D721Med (cell line): Measurements from ENCODE around the gene ADCY10.
"Not testable (repeated sequence)": the region's sequence is repeated elsewhere in the genome, so short reads cannot be mapped to it uniquely, and the experiment has no call there.

Experiments
- DNase-seq: peaks from one replicate; pipeline ENCODE4 v3.0.0; 2011; ENCODE audit warnings: low spot score; ENCODE audit not compliant: insufficient read length
- FAIRE-seq: peaks from 2 replicates; lab custom pipeline; 2011; peaks lifted over from hg19 to GRCh38; lab: Jason Lieb, UNC
- TF ChIP-seq, protein P1 (sequence below): IDR thresholded peaks from 2 replicates; pipeline ENCODE4 v1.5.1; 2012; ENCODE audit warnings: mild to moderate bottlenecking, control low read depth; ENCODE audit not compliant: insufficient read depth; ENCODE audit errors: missing control alignments

The ADCY10 gene

GRCh38 chr1:167836197-167836596 lies 77.7 kb downstream of the ADCY10 start:
- no peak for FAIRE-seq
- DNase-seq = no peak
- TF ChIP-seq, protein P1, sequence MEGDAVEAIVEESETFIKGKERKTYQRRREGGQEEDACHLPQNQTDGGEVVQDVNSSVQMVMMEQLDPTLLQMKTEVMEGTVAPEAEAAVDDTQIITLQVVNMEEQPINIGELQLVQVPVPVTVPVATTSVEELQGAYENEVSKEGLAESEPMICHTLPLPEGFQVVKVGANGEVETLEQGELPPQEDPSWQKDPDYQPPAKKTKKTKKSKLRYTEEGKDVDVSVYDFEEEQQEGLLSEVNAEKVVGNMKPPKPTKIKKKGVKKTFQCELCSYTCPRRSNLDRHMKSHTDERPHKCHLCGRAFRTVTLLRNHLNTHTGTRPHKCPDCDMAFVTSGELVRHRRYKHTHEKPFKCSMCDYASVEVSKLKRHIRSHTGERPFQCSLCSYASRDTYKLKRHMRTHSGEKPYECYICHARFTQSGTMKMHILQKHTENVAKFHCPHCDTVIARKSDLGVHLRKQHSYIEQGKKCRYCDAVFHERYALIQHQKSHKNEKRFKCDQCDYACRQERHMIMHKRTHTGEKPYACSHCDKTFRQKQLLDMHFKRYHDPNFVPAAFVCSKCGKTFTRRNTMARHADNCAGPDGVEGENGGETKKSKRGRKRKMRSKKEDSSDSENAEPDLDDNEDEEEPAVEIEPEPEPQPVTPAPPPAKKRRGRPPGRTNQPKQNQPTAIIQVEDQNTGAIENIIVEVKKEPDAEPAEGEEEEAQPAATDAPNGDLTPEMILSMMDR = no peak

- FAIRE-seq (no peak), DNase-seq (no peak)
- TF ChIP-seq, protein P1 = no peak
Measured at GRCh38 chr1:167833904-167834303, 80.0 kb downstream of the ADCY10 start.

DNA sequence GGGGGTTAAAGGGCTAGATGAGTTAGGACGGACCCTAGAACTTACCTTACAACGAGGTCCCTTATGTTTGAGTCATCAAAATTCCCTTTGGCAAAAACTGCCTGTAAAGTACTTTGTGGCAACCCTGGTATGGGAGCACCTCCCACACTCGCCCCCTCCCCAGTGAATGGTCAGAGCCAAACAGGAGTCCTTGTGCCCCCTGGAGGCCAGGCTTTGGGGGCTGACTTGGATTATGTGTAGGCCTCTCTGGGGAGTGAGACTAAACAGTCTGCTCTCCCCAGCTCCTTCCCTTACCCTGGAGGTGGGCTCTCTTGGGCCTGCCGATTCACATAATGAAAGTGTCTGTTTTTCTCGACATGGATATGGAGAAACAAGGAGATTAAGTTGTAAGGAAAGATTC lies 81.2 kb downstream of the ADCY10 start:
- DNase-seq (no peak), FAIRE-seq (no peak)
- TF ChIP-seq, protein P1 = no peak

DNA sequence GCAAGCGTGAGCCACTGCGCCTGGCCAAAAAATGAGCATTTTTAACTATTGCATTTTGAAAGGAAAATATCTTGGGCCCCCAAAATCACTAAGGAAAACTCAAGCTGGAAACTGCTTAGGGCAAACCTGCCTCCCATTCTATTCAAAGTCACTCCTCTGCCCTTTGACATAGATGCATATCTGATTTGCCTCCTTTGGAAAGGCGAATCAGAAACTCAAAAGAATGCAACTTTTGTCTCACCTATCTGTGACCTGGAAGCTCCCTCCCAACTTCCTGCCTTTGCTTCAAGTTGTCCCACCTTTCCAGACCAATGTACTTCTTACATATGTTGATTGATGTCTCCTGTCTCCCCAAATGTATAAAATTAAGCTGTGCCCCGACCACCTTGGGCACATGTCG lies 83.3 kb downstream of the ADCY10 start:
- not testable (repeated sequence) for DNase-seq, FAIRE-seq

DNA sequence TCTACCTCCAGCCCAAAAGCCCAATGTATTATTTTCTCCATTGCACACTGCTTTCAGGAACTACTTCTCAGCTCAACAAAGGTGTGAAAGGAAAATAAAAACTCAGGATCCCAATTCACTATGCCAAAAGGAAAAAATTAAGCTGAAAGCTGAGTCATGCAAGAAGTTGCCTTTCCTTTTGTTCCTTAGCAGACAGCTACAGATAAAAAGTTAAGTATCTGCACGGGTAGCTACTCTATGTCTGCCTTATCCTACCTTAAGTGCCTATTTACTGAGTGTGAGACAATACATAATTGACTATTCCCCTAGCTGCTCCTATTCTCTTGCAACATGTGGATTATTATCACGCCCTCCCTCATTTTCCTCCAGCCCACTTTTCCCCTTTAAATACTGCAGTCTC lies 84.1 kb downstream of the ADCY10 start:
- DNase-seq = no peak
- TF ChIP-seq, protein P1 = no peak
- no peak for FAIRE-seq

- TF ChIP-seq, protein P1 = no peak
- no peak for FAIRE-seq
- DNase-seq = no peak
Measured at GRCh38 chr1:167826127-167826526, 87.8 kb downstream of the ADCY10 start.

GRCh38 chr1:167825419-167826079 lies 88.4 kb downstream of the ADCY10 start:
- FAIRE-seq (no peak), DNase-seq (no peak)
- TF ChIP-seq, protein P1 = no peak

DNA sequence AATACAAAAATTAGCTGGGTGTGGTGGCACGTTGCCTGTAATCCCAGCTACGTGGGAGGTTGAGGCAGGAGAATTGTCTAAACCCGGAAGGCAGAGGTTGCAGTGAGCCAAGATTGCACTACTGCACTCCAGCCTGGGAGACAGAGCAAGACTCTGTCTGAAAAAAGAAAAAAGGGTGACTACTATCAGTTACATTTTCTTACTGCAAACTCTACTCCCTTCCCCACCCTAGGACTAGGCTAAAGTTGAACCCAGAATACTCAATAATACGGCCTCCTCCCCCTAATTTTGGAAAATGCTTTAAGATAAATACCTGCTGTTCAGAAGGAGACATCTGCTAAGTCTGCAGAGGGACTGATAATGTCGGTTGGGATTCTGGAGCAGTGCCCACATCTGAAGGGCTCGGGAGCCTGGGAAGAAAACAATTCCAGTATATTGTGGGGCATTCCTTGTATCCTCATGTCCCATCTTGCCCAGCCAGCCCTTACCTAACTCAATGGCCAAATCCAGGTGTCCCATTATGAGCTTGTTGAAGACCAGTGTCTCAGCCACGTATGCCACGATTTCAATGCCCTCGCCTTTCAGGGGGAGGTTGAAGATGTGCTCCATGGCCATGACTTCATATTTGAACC lies 89.7 kb downstream of the ADCY10 start:
- no peak for DNase-seq
- no peak for FAIRE-seq
- TF ChIP-seq, protein P1 = no peak
